Endothelial cell of hepatic sinusoid (primary cell): Measurements from ENCODE around the gene RELT.

Experiments used
- in situ Hi-C: cut with HindIII; loops from 2 replicates; pipeline ENCODE4 v1.10.0; 2017; ENCODE audit warnings: low sequenced_read_pairs

The RELT gene

DNA sequence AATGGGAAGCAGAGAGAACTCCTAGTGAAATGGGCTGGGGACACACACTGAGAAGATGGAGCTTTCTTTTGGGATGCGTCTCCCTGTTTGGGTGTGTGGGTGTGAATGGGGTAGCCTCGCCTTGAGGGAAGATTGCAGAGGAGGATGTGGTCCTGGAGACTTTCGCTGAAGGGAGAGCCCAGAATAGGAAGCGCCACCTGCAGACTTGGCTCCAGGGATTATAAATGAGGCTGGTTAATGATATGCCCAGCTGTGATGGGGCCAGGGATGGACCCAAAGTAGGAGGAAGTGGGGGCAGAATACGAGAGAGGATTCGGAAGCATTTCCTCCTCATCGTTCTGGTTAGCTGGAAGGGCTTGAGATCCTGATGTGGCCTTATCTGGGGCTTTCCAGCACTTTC, 13.7 kb downstream of the RELT start:
- in situ Hi-C loops, result no loop called here

DNA sequence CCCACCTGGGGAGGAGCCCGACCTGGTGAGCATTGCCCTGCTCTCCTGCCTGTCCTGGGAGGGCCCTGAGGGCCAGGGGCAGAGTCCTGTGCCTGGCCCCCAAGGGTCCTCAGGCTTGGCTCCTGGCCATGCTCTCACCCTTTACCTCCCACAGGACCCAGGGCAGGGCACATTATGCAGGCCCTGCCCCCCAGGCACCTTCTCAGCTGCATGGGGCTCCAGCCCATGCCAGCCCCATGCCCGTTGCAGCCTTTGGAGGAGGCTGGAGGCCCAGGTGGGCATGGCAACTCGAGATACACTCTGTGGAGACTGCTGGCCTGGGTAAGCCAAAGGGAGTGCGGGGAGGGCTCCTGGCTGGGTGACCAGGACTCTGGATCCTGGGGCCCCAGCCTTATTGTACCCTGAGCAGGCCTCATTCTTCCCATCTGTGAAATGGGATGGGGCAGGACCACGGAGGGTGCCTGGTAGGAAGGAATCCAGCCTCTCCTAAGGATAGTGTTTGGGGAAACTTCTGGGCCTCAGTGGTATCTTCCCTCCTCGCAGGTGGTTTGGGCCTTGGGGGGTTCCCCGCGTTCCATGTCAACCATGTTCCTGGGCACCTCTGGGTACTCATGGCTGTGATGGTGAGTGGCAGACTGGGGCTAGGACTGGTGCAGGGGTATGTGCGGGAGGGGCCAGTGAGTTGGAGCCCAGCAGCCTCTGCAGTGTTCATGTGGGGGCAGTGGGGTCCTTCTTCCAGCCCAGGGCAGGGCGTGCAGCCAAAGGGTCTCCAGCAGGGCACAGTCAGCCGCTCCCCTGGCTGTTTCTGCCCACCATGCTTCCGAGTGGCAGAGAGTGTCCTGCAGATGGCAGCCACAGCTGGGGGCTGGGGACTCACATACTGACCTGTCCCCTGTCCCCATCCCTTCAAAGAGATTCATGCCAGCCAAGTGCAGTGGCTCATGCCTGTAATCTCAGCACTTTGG, 14.7 kb downstream of the RELT start:
- in situ Hi-C loops, result no loop called here

DNA sequence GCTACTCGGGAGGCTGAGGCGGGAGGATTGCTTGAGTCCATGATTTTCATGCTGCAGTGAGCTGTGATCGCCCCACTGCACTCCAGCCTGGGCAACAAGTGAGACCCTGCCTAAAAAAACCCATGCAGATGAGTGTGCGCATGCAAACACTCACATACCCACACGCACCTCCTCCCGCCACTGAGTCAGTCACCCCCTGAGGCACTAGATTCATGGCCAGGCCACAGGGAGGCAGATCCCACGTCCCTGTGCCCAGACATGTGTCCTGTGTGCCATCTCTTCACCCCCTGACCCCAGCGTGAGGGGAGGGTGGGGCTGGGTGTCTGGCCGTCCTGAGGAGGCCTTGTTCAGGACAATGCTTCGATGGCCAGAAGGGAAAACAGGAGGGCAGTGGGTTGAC, 15.5 kb downstream of the RELT start:
- in situ Hi-C loops, result no loop called here

DNA sequence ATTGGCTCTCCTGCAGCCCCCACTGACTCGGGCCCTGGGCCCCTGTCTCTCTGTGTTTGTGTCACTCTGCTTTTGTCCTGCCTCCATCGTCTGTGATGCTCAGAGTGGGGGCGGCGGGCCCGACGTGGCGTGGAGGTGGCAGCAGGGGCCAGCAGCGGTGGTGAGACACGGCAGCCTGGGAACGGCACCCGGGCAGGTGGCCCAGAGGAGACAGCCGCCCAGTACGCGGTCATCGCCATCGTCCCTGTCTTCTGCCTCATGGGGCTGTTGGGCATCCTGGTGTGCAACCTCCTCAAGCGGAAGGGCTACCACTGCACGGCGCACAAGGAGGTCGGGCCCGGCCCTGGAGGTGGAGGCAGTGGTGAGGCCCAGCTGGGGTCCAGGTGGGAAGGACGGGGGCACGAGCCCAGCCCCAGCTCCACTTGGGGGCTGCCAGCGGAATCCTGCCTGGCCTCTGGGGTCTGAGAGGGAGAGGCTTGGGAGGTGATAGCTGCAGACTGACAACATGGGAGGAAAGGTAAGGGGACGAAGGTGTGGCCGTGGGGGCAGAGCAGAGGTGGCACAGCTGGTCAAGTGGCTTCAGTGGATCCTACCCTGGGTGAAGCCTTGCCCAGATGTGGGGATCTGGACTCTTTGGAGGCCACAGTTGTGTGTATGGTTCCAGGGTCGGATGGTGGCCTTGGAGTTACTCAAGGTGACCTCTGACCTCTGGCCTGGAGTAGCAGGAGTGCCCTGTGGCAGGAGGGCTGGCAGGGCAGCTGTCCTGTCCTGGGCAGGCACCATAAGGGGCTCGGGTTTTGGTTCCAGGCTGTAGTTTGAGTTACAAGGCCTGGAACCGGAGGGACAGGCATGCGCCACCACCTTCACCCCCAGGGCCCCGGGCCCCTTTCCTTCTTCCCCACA, 16.2 kb downstream of the RELT start:
- in situ Hi-C loops, result no loop called here

DNA sequence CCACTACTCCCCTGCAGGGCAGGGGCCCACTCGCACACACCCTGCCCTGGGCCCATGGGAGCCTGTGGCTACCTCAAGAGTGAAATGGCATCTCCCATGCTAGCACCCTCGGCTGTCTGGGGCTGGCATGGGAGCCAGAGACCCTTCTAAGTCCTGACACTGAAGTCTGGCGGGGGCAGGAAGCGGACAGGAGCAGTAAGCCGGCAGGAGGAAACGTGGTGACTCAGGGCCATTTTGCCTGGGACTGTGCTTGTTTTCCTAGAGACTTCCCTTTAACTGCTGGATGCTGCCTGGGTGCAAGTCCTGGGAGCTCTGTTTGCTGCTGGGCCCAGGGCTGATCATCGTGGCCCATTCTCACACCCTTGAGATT, 16.8 kb downstream of the RELT start:
- in situ Hi-C loops, result no loop called here

DNA sequence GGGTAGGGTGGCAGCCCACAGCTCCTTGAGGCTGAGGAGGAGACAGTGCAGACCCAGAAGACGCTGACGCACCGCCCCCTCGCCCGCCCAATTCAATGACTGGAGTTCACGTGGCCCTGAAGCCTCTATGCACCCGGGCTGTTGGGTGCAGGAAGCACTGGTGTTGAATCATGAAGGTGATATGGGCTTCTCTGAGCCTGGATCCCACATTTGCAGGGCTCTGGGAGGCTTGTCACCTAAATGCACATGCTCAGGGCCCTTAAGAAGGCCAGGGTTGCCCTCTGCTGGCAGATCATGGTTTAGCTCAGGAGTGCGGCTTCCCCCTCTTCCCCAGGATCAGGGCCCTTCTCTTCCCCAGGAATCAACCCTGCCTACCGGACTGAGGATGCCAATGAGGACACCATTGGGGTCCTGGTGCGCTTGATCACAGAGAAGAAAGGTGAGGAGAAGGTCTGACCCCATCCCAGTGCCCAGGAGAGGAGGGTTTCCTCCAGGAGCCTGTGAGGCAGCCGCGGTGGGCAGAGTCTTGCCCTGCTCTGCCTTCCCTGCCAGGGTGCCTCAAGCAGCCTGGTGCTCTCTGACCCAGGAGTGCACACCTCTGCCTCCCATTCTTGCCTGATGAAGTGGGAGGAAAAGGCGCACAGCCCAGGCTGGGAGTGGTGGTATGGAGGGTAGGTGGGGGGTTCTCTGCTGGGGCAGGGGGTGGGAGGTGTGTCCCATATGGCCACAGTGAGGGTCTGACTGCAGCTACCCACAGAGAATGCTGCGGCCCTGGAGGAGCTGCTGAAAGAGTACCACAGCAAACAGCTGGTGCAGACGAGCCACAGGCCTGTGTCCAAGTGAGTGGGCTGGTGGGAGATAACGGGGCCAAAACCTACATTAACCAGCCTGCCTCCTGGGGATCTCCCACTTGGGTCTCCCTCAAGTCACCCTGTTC, 17.5 kb downstream of the RELT start:
- in situ Hi-C loops, result no loop called here

DNA sequence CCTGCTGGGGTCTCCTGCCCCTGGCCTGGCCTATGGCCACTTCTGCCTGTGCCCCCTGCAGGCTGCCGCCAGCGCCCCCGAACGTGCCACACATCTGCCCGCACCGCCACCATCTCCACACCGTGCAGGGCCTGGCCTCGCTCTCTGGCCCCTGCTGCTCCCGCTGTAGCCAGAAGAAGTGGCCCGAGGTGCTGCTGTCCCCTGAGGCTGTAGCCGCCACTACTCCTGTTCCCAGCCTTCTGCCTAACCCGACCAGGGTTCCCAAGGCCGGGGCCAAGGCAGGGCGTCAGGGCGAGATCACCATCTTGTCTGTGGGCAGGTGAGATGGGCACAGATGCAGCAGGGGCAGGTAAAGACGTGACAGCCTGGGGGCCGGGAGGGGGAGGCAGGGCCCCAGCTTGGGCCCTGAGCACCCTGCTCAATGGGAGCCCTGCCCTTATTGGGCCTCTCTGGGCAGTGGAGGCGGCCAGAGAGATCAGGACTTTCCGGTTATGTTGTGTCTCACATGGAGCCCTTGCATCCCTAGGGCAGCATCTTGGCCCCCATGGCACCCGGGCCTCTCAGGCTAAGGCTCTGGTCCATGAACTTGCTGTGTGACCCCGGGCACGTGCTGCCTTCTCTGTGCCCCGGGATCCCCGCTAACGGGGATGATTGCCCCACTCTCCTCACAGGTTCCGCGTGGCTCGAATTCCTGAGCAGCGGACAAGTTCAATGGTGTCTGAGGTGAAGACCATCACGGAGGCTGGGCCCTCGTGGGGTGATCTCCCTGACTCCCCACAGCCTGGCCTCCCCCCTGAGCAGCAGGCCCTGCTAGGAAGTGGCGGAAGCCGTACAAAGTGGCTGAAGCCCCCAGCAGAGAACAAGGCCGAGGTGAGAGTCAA, 18.5 kb downstream of the RELT start:
- in situ Hi-C loops, result loop anchor here (5.0 kb wide), 1 partner anchor 82 kb away; no protein-coding TSS in a partner anchor

DNA sequence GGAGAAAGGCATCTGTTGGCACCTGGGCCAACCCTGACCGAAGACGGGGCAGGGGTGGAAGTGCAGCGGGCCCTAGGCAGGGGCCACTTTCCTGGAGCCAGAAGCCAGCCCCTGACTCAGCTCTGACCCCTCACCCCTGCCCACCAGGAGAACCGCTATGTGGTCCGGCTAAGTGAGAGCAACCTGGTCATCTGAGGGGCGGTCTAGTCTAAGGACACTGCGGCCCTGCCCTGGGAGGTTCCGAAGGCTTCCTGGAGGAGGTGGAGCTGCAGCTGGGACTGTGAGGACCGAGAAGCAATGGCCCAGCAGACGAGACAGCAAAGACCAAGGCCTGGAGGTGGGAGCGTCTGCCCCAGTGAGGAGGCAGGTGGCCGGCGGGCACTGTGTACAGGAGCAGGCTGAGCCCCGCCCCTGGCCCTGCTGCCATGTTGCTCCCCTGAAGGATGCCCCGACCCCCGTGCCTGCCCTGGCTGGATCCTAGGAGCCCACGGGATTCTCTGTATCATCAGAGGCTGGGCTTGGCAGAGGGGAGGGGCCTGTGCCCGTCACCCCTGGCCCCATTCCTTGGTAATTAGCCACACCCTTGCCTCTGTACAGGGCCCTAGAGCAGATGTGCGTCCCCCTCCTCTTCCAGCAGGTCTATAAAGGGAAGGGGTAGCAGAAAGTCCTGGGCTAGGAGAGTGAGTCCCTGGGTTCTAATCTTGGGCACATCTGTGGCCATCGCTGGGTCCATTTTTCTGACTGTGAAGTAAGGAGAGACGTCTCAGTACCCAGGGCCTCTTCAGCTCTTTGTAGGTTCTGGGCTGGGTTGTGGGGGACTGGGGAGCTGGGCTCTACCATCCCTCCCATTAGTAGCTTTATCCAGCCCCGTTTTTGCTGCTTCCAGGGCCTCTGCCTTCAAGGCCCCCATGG, 19.4 kb downstream of the RELT start:
- in situ Hi-C loops, result loop anchor here (5.0 kb wide), 1 partner anchor 83 kb away; no protein-coding TSS in a partner anchor

DNA sequence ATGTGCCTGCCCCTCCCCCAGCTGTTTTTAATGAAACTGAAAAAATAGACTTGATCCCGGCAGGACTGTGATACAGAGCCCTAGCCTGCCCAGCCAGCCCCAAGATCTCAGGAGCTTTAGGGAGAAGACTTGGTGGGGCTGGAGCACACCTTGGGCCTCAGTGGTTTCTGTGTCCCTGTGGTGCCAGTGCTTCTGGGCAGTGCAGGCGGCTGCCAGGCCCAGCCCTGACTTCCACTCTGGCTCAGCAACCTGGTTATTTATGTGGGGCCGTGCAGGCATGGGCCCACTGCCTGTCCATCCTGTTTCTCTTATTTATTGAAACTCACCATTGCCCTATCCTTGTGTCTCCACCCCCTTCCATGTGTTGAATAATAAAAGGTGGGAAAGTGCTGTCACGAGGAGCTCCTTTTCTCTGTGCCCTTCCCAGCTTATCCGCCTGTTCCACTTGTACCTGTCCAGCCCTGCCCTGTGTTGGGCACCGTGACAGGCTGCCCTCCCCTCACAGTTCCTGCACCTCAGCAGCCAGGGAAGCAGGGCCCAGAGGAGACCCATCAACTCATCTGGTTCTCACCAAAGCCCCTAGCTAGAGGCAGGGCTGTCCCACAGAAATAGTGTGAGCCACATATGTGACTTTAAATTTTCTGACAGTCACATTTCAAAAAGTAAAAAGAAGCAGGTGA, 20.2 kb downstream of the RELT start:
- in situ Hi-C loops, result loop anchor here (5.0 kb wide), 1 partner anchor 84 kb away; no protein-coding TSS in a partner anchor

DNA sequence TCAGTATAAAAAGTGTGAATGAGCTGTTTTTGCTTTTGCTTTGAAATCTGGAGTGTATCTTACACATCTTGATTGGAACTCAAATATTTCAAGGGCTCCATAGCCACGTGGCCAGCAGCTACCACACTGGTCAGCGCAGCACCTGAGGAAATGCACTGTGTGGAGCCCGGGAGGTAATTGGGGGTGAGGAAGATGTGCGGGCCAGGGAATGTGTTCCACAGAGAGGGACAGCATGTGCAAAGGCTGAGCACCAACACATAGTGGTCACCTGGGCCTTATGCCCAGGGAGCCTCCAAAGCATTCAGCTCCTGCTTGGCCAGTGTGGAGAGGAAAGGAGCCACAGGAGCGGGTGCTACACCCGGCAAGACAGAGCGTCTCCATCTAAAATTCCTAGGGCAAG, 20.8 kb downstream of the RELT start:
- in situ Hi-C loops, result loop anchor here (5.0 kb wide), 1 partner anchor 85 kb away; no protein-coding TSS in a partner anchor

DNA sequence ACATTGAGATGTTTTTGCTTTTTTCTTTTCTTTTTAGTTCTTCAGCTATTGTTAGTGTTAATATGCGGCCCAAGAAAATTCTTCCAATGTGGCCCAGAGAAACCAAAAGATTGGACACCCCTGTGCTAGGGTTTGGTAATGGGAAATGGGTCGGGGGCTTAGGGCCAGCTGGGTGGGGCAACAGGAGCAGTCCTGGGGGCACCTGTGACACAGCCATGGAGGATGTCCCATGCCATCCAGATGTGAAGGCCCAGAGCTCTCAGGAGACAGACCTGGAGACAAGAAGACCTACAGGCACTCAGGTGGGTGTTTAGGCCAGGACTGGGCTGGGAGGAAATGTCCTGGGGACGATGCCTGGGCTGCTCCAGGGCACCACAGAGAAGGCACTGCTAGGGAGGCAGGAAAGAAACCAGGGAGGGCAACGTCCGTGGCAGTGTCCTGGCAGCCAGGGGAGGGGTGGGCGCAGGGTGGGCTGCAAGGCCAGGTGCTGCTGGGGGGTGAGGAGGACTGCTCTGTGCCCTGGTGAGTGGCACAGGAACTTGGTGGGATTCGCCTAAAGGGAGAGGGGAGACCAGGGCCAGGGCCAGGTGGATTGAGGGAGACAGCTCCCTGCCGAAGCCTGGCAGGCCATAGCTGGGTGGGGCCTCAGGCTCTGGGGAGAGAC, 21.4 kb downstream of the RELT start:
- in situ Hi-C loops, result loop anchor here (5.0 kb wide), 1 partner anchor 85 kb away; no protein-coding TSS in a partner anchor

DNA sequence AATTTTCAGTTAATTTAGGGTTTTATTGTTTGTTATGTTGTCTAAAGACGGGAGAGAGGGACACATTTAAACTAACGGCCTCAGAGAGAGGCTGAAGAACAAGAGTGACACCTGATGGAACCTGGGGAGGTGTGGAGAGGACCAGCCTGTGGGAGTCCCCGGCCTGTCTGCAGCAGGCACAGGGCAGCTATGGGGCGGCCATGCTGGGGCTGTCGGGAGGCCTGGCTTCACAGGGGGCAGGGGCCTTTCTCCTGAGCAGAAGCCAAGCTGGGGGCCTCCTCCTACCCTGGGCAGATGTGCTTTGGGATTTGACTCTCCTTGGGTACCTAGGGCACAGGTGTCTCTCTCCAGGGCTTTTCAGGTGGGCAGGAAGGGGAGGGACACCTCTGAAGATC, 21.9 kb downstream of the RELT start:
- in situ Hi-C loops, result loop anchor here (5.0 kb wide), 1 partner anchor 86 kb away; no protein-coding TSS in a partner anchor

DNA sequence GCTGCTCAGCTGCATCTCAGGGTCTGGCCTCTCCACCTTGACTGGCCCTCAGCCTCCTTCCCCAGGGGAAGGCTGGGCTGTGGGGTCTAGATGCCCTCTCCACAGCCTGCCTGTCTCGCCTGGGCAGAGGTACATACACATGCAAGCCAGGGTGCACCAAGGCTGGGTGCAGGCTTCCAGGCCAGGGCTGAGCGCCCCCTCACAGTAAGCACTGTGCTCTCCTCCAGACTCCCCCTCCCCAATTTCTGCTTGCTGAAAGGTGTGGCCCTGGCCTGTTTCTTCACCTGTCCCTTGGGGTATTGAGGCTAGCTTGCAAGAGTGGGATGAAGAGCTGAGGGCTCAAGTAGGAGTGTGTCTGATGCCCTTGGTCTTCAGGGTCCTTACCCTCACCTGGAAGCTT, 22.5 kb downstream of the RELT start:
- in situ Hi-C loops, result loop anchor here (5.0 kb wide), 1 partner anchor 86 kb away; no protein-coding TSS in a partner anchor

DNA sequence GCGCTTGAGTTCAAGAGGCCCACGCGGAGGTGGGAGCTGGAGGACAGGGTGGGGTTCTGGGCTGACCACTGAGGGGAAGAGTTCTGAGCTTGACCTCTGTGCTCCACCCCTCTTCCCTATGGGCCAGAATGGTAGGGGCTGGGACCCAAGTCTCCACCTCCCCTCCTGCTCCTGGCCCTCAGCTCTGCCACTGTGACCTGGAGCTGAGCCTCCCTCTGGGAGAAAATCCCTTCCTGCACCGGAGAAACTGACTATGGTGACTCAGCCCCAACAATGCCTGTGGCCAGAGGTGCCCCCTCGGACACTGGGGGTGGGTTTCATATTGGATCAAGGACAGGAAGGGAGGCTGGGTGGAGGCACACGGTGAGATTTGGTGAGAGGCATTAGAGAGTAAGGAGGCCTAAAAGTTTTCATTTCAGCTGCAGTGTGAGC, 23.0 kb downstream of the RELT start:
- in situ Hi-C loops, result loop anchor here (5.0 kb wide), 1 partner anchor 87 kb away; no protein-coding TSS in a partner anchor

DNA sequence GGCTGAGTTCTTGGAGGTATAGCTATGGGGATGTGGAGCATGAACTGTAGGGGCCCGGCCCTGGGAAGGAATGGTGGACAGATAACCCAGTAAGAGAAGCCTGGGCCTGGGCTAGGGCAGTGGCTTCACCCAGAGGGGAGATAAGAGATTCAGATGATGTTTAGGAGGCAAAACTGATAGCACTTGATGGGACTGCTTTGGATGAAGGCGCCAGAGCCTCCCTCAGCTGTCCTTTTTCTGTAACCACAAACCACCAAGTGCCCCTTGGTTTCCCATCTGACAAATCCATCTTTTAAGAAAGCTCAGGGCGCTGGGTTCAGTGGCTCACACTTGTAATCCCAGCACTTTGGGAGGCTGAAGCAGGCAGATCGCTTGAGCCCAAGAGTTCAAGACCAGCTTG, 23.4 kb downstream of the RELT start:
- in situ Hi-C loops, result loop anchor here (5.0 kb wide), 1 partner anchor 87 kb away; no protein-coding TSS in a partner anchor

DNA sequence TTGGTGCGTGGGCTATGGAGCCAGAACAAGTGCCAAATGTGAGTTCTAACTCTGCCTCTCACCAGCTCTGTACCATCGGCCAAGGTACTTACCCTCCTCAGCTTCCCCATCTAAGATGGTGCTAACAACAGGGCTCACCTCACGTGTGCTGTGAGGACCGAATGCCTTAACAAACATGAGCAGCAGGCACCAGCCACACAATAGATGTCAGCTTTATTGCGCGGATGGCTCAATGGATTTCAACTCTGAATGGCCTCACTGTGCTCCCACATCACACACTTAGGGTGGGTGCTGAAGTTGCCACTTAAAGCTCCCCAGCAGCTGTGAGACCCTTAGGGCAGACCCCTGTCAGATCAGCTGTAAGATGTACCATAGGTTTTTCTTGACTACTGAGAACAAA, 24.1 kb downstream of the RELT start:
- in situ Hi-C loops, result no loop called here
